ENCODE measurements around the gene SAT2. TPM values are rescaled to one million over a fixed set of nuclear protein-coding genes. Genes with fewer than 3 reads are reported as not detected.

The SAT2 gene
- polyA plus RNA-seq (ENCODE audit: low read depth in 6 of 6), result 10 to 100 TPM; 34.2 to 42.5 (median 35.9) TPM

DNA sequence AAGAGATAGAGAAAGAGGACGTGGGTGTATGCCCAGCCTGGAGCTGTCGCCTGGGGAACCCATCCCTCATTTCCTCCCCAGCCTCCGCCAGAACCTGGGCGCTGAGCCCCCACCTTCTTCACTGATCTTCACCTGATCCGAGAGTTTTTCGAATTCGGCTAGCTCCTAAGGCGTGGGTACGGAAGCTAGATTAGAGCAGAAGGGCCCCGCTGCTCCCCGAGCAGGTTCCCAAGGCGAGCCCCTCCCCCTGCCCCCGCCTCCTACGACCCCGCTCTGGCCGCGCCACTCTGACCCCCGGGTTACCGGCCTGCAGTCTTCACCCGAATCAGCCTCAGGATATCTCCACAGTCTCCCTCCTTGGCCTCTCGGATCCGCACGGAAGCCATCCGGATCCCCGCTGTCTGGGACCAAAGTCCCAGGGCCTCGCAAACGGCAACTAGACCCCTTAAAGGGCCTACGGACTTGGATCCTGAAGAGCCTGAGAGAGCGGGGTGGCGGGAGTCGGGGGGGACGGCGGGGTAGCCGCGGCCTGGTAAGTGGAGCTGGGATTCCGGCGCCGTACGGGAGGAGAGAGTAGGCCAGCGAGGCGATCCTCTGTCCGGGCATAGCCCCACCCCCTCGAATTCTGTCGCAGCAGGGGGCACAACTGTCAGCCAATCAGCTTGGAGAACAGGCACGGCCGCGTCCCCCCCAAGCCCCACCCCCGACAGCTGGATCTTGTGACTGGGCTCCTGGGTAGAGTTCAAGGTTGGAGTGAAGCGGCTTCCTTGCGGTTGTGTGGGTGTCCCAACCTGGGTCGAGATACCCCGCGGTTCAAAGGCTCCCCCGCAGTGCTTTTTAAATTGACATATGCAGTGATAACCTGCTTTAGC, at the start of gene SAT2:
Gene SAT2, minus strand, starts transcription at position 572 of the 872 bp plus-strand sequence. Its CDS starts 186 bp downstream, at position 386.
- Mint-ChIP-seq H3K27ac (peak within 1 kb of the TSS; percentile 77 to 97 (median 88)), H3K4me3 (peak within 1 kb of the TSS; percentile 84 to 97 (median 94)), H3K27me3 (no peaks in the 10 kb centered on the region), H3K9me3 (no peaks in the 10 kb centered on the region), H3K4me1 (peaks cover 11 to 17% (median 11%) of the 10 kb centered on the region in 3 donors), H3K36me3 (no peaks in the 10 kb centered on the region)
- DNase-seq (peak; percentile 82), ATAC-seq (ENCODE audit: low read depth in 2 of 2) (peak; percentile 93)

DNA sequence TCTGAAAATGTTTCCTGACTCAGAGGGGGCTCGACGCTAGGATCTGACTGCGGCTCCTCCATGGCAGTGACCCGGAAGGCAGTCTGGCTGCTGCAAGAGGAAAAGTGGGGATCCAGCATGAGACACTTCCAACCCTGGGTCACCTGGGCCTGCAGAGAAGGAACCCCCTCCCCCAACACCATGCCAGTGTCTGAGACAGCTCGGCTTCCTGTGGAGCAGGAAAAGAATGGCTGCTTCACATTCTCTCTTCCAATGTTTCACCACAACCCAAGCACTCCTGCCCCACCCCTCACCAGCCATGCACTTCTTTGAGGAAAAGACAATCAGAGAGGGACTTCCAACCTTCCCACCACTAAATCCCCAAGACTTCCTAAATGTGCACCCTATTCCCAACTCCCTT, 48.9 kb upstream of the SAT2 start:
- Mint-ChIP-seq H3K9me3 (peaks cover 0 to 9% (median 5%) of the 10 kb centered on the region in 7 donors), H3K27ac (peak overlapping the region in 1 of 6 donors; percentile 44), H3K4me3 (no peak overlapping the region), H3K27me3 (no peaks in the 10 kb centered on the region), H3K36me3 (peaks cover 12 to 22% of the 10 kb centered on the region in 2 donors), H3K4me1 (peaks cover 13 to 27% (median 16%) of the 10 kb centered on the region in 3 donors)
- no peak for DNase-seq
- no peak for ATAC-seq (ENCODE audit: low read depth in 2 of 2)

DNA sequence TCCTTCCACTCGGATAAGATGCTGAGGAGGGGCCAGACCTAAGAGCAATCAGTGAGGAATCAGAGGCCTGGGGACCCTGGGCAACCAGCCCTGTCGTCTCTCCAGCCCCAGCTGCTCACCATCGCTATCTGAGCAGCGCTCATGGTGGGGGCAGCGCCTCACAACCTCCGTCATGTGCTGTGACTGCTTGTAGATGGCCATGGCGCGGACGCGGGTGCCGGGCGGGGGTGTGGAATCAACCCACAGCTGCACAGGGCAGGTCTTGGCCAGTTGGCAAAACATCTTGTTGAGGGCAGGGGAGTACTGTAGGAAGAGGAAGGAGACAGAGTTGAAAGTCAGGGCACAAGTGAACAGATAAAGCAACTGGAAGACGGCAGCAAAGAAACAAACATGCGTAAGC, 47.3 kb upstream of the SAT2 start:
- H3K9me3 Mint-ChIP-seq, result peaks cover 0 to 9% (median 5%) of the 10 kb centered on the region in 7 donors
- DNase-seq (no peak), ATAC-seq (ENCODE audit: low read depth in 2 of 2) (no peak)
- H3K36me3 Mint-ChIP-seq, result peaks cover 16 to 22% of the 10 kb centered on the region in 2 donors
- peaks cover 13 to 19% (median 16%) of the 10 kb centered on the region in 3 donors for H3K4me1 Mint-ChIP-seq
- H3K27me3 Mint-ChIP-seq, result no peaks in the 10 kb centered on the region
- peak overlapping the region in 1 of 8 donors; percentile 39 for H3K4me3 Mint-ChIP-seq
- H3K27ac Mint-ChIP-seq, result no peak overlapping the region

DNA sequence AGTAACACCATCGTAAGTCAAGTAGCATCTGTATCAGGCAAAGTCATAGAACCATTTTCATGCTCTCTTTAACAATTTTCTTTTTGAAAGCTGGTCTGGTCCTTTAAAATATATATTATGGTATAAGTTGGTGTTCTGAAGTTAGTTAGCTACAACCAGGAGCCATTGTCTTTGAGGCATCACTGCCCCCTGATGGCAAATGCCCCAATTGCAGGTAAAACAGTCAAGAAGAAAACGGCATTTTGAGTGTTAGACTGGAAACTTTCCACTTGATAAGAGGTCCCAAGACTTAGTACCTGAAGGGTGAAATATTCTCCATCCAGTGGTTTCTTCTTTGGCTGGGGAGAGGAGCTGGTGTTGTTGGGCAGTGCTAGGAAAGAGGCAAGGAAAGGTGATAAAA, 45.6 kb upstream of the SAT2 start:
- Mint-ChIP-seq H3K36me3 (peaks cover 16 to 22% of the 10 kb centered on the region in 2 donors), H3K4me3 (no peak overlapping the region), H3K27me3 (no peaks in the 10 kb centered on the region), H3K9me3 (peaks cover 0 to 9% (median 5%) of the 10 kb centered on the region in 7 donors), H3K4me1 (peaks cover 6 to 16% (median 10%) of the 10 kb centered on the region in 3 donors), H3K27ac (no peak overlapping the region)
- no peak for ATAC-seq (ENCODE audit: low read depth in 2 of 2)
- no peak for DNase-seq

DNA sequence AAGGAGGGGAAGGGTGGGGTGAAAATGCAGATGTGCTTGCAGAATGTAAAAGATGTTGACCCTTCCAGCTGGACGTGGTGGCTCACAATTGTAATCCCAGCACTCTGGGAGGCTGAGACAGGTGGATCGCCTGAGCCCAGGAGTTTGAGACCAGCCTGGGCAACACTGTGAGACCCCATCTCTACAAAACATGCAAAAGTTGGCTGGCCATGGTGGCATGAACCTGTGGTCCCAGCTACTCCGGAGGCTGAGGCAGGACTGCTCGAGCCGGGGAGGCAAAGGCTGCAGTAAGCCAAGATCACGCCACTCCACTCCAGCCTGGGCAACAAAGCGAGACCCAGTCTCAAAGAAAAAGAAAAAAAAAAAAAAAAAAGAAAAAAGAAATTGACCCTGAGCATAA, 40.9 kb upstream of the SAT2 start:
- DNase-seq (no peak), ATAC-seq (ENCODE audit: low read depth in 2 of 2) (no peak)
- Mint-ChIP-seq H3K4me1 (peaks cover 0 to 1% (median 0%) of the 10 kb centered on the region in 3 donors), H3K9me3 (peaks cover 0 to 5% (median under 1%) of the 10 kb centered on the region in 7 donors), H3K4me3 (no peak overlapping the region), H3K27me3 (no peaks in the 10 kb centered on the region), H3K27ac (no peak overlapping the region), H3K36me3 (peaks cover 9 to 16% of the 10 kb centered on the region in 2 donors)

DNA sequence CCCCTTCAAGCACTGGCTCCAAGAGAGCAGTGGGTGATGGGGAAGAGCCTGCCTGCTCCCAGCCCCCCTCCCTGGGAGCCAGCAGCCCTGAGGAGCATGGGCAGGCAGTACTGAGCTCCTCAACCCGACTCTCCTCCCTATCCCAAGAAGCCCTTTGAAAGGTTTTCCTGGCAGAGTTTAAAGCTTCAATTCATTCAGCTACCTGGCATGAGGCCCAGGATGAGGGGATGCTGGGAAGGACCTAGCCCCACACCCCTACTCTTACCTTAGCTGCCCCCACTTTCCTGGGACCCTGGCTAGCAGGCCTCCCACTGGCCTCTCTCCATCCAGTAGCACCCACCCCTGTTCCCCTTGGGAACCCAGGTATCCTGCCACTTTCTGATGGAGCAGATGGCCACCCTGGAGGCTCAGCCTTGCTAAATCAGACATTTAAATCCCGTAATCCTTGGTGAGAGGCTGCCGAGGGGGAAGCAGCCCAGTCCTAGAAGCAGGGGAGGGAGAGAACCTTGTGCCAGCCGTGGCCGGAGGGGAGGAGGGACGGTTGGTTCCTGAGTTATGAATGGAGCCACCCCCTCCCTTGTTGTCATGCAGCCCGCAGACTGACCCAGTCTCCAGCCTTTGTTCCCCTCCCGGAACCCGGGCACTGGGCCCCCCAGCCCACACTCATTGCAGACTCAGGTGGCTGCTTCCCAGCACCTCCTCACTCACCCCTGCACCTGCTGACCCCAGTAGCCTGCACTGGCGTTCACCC, 40.2 kb upstream of the SAT2 start:
- H3K4me1 Mint-ChIP-seq, result peaks cover 0 to 1% (median 0%) of the 10 kb centered on the region in 3 donors
- H3K27me3 Mint-ChIP-seq, result no peaks in the 10 kb centered on the region
- H3K9me3 Mint-ChIP-seq, result no peaks in the 10 kb centered on the region
- no peak overlapping the region for H3K4me3 Mint-ChIP-seq
- H3K27ac Mint-ChIP-seq, result peak overlapping the region in 1 of 6 donors; percentile 30
- DNase-seq, result no peak
- peaks cover 4 to 11% of the 10 kb centered on the region in 2 donors for H3K36me3 Mint-ChIP-seq
- ATAC-seq (ENCODE audit: low read depth in 2 of 2), result no peak

DNA sequence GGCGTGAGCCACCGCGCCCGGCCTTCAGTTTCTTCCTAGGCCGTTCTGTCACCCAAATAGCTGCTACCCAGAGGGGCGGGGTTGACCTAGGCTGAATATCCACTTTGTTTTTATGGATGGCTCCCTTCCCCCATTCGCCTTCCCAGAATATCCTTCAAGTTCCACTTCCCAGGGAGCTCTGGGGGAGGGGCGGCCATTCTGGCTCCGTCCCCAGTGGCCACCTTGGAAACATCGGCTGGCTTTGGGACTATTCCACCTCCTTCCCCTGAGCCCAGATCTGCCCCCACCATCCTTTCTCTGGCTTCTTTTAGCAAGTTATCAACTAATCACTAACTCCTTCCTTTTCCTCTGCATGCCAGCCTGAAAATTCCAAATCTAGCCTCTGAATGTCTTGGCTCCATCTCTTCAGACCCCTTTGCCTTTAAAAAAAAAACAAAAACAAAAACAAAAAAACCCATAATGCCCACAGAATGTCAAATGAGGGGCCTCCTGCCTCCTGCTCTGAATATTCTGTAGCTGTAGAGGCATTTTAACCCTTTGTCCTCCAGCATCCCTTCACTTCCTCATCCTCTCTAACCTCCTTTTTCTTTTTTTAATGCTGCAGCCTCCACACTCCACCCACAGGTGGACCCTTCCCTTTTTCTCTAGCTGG, 29.5 kb upstream of the SAT2 start:
- no peak overlapping the region for H3K4me3 Mint-ChIP-seq
- H3K27ac Mint-ChIP-seq, result peak overlapping the region in 1 of 6 donors; percentile 49
- no peaks in the 10 kb centered on the region for H3K36me3 Mint-ChIP-seq
- peaks cover 0 to 8% (median under 1%) of the 10 kb centered on the region in 3 donors for H3K4me1 Mint-ChIP-seq
- no peaks in the 10 kb centered on the region for H3K9me3 Mint-ChIP-seq
- no peak for ATAC-seq (ENCODE audit: low read depth in 2 of 2)
- DNase-seq, result no peak
- H3K27me3 Mint-ChIP-seq, result peaks cover 11 to 33% (median 18%) of the 10 kb centered on the region in 3 donors

DNA sequence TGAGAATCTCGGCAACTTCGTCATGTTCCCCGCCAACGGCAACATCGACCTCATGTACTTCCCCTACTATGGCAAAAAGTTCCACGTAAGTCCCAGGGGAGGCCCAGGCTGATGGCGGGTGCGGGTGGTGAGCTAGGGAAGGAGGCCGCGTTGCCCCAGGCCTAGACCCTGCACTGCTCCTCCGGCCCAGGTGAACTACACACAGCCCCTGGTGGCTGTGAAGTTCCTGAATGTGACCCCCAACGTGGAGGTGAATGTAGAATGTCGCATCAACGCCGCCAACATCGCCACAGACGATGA, 27.9 kb upstream of the SAT2 start:
- ATAC-seq (ENCODE audit: low read depth in 2 of 2) (peak in 1 of 2 donors; percentile 21), DNase-seq (no peak)
- H3K9me3 Mint-ChIP-seq, result no peaks in the 10 kb centered on the region
- H3K36me3 Mint-ChIP-seq, result no peaks in the 10 kb centered on the region
- H3K4me3 Mint-ChIP-seq, result no peak overlapping the region
- no peak overlapping the region for H3K27ac Mint-ChIP-seq
- peaks cover 9 to 18% (median 9%) of the 10 kb centered on the region in 3 donors for H3K4me1 Mint-ChIP-seq
- peaks cover 13 to 48% (median 33%) of the 10 kb centered on the region in 3 donors for H3K27me3 Mint-ChIP-seq

DNA sequence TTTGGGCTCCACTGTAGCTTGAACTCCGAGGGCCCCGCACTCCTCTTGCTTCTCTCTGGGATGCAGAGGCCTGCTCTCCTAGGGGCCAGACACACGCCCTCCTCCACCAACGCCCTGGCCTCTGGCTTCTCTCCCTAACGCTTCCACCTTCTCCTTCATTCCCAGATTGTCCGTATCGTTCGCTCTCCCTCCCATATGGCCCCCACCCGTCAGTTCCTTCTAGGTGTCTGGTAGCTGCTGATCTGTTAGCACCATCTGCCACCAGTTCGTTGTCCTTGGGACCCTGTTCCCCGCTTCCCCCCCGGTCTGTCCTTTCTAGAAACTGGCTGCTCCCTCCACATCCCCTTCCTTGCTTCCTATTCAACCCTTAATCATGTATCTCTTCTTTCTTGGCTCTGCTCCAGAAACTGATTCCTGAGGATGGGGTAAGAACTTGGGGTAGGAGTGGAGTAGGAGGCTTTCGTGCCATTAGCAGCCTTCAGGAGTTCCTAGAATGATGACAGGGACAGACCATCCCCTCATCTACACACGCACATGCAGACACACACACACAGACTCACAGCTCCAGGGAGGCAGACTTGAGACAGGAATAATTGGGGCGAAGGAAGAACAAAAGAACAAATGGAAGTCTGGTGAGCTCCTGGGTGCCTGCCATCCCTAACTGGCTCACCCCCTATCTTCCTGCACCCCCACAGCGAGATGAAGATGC, 27.4 kb upstream of the SAT2 start:
- H3K27me3 Mint-ChIP-seq, result peaks cover 18 to 53% (median 38%) of the 10 kb centered on the region in 3 donors
- DNase-seq (no peak), ATAC-seq (ENCODE audit: low read depth in 2 of 2) (no peak)
- H3K36me3 Mint-ChIP-seq, result no peaks in the 10 kb centered on the region
- no peaks in the 10 kb centered on the region for H3K9me3 Mint-ChIP-seq
- peak overlapping the region in 2 of 6 donors; percentile 5 to 18 for H3K27ac Mint-ChIP-seq
- H3K4me1 Mint-ChIP-seq, result peaks cover 14 to 23% (median 14%) of the 10 kb centered on the region in 3 donors
- H3K4me3 Mint-ChIP-seq, result peak overlapping the region in 1 of 8 donors; percentile 64

DNA sequence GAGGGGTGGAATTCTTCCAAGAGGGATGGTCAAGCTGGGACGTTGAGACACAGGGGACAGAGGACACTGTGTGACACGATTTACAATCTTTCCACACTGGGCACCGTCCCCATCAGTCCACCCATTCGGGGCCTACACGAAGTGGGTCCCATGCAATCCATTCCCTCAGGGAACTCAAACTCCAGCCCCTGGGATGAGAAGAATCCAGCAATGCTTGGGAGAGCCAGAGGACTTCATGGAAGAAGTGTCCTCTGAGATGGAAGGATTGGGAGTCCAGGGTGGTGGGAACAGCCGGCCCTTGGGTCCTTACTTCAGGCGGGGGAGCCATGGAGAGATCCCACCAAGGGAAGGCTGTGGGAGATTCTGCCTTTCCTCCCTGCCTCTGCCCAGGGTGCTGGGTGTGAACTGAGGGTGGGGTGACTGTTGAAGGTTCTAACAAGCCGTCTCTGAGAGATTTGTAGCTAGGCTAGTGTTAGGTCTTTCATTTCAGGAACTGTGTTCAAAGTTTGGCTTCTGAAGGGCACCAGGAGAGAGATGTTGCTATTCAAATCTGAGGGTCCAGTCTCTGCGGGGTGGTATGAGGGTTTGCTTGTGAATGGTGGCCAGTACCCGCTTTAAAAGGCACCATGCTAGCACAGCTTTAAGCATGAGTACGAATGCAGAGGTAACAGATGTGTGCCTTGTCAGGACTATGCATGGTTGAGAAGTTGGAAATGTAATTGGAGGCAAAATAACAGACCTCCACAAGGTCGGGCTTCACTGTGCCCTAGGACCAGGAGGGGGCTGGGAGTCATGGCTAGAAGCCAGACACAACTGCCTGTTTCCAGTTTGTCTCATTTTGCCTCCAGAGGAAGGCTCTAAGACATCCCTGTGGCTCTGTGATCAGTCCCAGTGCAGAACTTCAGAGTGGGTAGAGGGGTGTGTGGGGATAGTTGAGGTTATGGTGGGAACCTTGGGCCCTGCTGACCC, 25.1 kb upstream of the SAT2 start:
- DNase-seq (no peak), ATAC-seq (ENCODE audit: low read depth in 2 of 2) (no peak)
- no peaks in the 10 kb centered on the region for H3K9me3 Mint-ChIP-seq
- H3K4me1 Mint-ChIP-seq, result peaks cover 17 to 26% (median 18%) of the 10 kb centered on the region in 3 donors
- H3K27me3 Mint-ChIP-seq, result peaks cover 21 to 57% (median 50%) of the 10 kb centered on the region in 3 donors
- H3K4me3 Mint-ChIP-seq, result peak overlapping the region in 6 of 8 donors; percentile 37 to 90 (median 69)
- H3K27ac Mint-ChIP-seq, result peak overlapping the region in 1 of 6 donors; percentile 49
- H3K36me3 Mint-ChIP-seq, result no peaks in the 10 kb centered on the region

DNA sequence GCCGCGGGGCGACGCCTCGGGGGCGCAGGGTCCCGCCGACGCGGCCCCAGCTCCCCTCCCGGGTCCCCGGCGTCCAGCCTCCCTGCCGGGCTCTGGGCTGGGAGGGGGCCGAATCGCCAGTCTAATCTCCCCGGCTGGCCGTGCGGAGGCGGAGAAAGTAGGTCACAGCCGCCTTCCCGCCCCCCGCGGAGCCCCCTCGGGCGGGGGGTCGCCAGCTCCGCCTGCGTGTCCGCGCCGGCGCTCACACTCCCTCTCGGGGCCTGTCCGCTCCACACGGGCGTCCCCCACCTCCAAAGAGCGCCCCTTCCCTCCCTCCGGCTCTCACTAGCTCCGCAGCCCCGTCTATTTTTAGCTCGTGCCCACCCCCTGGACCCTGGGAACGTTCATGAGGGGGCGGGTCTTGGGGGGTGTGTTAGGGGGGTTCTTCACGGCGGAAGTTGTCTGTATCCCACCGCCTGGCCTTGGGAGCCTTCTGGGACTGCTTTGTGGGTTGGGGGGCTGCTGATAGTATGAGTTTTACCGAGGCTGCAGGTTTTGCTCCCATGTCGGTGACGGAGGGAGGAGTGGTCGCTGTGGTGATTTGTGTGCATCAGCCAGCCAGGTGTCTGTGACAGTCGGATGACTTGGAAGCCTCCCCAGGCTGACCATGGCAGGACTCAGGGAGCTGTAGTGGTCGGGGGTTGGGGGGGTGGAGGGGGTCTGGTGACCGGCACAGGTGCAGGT, 24.2 kb upstream of the SAT2 start:
- Mint-ChIP-seq H3K9me3 (no peaks in the 10 kb centered on the region), H3K27me3 (peaks cover 21 to 58% (median 55%) of the 10 kb centered on the region in 3 donors), H3K4me1 (peaks cover 17 to 22% (median 18%) of the 10 kb centered on the region in 3 donors), H3K36me3 (no peaks in the 10 kb centered on the region), H3K27ac (peak overlapping the region in 1 of 6 donors; percentile 49), H3K4me3 (peak overlapping the region in 7 of 8 donors; percentile 39 to 90 (median 68))
- ATAC-seq (ENCODE audit: low read depth in 2 of 2), result no peak
- no peak for DNase-seq

Data from naive B cell (primary cell).